ENCODE results near the gene SLC25A21.
"Not testable (repeated sequence)": the region's sequence is repeated elsewhere in the genome, so short reads cannot be mapped to it uniquely, and the experiment has no call there.

SLC25A21 gene

DNA sequence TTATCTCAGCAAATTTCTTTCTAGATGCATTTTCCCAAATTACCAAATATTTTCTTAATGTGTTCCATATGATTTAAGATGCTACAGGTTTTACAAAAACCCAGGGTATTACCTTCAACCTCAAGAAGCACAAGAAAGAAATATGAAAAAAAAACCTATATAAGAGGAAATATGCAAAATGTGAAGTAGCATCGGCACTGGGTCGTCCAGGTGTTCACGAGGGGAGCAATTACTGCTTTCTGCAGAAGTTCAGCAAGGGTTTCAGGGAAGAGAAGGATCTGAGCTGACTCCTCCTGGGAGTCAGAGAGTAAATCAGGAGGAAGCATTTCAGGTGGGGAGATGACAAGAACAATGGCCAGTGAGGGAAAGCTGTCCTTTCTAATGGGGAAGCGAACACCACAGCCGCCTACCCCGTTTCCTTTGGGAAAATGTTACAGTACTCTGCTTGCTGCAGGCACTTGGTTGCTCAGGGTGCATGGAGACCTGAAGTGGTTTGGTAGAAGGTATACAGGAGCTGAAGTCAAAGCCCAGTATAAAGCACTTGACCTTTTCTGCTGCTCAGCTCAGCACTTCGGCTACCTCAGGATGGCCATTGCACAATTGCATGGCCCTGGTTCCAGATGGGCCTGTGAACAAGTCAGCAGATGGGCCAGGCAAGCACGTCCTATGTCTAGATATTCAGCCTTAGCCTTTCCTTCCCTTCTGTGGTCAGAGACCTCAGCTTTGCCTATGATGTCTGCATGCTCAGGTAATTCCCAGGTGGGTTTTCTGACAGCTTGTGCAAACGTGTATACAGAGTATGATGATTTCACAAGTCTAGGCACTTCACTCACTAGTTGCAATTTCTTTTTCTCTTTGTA, 355.1 kb downstream of the SLC25A21 start:
- DNase-seq: no peak

DNA sequence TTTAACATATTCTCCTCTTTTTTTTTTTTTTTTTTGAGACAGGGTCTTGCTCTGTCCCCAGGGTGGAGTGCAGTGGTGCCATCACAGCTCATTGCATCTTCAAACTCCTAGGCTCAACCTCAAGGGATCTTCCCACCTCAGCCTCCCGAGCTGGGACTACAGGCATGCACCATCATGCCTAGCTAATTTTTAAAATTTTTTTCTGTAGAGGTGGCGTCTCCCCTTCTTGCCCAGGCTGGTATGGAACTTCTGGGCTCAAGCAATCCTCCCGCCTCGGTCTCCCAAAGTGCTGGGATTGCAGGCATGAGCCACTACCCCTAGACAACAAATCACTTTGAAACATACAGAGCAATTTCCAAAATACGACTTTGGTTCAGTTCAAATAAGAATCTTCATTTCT, 355.9 kb downstream of the SLC25A21 start:
- DNase-seq: no peak

DNA sequence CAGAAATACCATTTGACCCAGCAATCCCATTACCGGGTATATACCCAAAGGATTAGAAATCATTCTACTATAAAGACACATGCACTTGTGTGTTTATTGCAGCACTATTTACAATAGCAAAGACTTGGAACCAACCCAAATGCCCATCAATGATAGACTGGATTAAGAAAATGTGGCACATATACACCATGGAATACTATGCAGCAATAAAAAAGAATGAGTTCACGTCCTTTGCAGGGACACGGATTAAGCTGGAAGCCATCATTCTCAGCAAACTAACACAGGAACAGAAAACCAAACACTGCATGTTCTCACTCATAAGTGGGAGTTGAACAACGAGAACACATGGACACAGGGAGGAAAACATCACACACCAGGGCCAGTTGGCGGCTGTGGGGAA, 357.6 kb downstream of the SLC25A21 start:
- not testable (repeated sequence) for DNase-seq

DNA sequence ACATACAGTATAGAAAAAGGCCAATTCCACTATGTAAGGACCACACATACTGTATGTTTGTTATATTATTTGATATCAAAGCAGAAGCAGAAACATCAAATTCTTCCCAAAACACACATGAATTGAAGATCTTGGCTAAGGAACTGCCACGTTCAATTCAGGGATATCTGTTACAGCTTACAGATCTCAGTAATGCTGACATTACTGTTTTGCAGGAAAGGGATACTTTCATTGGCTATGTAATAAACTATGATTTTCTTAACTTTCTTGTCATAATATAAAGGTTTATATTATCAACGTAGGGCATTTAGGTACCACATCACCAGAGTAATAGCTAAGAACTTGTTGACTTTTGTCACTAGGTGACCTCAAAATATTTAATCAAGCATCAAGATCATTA, 362.2 kb downstream of the SLC25A21 start:
- DNase-seq: no peak

DNA sequence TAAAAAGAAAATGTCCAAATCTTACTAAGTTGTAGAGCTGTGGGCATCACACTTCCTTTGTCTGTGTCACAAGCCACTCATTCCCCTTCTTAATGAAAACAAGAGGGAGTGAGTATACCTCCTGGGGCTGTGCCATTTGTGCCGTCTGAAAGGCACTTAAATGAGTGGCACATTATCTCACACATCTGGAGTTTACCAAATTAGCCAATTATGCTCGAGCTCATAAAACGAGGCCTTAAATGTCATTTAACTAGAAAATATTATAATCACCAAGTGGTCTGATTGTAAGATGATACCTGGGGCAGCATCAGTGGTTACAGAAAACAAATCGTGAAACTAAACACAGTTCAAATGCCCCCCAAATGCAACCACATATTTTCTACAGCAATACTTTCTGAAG, 364.7 kb downstream of the SLC25A21 start:
- peak; percentile 88 for DNase-seq

GRCh38 chr14:36805131-36805559, 367.3 kb downstream of the SLC25A21 start:
- DNase-seq: no peak

GRCh38 chr14:36797634-36798033, 374.8 kb downstream of the SLC25A21 start:
- DNase-seq: no peak

GRCh38 chr14:36791402-36791801, 381.0 kb downstream of the SLC25A21 start:
- no peak for DNase-seq

GRCh38 chr14:36785511-36785910, 386.9 kb downstream of the SLC25A21 start:
- no peak for DNase-seq

DNA sequence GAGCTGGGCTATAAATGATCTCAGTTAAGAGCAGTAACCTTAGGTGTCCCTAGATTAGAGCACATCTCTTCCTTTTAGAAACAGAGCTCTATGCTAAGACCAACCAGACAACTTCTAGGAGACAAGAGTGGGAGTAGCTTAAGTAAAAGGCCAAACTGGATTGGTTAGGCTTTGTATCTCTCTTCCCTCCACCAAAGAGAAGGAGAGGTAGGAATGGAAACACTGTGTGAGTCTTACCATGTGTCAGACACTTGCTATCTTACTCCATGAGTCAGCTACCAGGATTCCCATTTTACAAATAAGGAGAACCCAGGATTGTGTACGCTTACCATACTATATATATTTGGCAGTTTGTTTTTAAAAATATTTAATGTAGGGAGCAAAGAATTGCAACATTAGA, 387.9 kb downstream of the SLC25A21 start:
- DNase-seq: no peak

DNA sequence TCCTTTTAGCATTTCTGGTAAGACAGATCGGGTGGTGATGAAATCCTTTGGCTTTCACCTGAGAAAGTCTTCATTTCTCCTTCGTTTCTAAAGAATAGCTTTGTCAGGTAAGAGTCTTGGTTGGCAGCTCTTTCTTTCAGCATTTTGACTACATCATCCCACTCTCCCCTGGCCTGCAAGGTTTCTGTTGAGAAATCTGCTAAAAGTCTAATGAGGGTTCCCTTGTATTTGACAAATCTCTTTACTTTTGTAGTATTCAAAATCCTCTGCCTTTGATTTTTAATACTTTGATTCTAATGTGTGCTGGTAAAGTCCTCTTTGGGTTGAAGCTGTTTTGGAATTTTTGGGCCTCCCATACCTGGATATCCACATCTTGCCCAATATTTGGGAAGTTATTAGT, 390.5 kb downstream of the SLC25A21 start:
- DNase-seq: no peak

DNA sequence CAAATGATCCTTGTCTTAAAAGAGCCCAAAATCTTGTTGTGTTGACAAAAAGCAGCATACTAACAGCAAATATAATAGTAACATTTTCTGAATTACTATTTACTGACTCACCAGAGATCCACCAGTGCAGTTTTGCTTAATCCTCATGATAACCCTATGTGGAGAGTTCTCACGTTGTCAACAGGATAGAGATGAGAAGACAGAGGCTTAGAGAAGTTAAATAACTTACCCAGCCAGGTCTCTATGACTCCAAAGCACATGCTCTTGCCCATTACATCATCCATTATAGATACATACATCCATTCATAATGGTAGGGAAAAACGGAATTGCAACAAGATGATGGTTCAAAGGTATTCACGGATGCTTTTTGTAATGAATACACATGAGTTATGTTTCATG, 398.8 kb downstream of the SLC25A21 start:
- DNase-seq: no peak

DNA sequence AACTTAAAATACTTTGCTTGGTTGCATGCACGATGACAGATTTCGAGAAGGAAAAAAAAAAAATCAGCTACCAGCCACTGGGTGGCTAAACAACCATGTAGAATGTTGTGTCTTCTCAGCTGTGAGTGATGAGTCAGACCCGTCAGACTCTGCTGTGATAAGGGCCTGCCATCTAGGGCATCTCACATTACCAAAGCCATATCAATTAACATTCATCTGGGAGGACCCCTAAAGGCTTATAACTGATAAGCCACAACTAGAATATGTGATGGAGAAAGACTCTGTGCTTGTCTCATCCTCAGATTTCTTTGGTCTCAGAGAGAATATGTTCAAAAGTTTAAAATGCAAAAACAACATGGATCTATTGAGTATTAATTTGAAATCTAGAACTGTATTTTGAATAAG, 399.3 kb downstream of the SLC25A21 start:
- DNase-seq: no peak

GRCh38 chr14:36771028-36771640, 401.3 kb downstream of the SLC25A21 start:
- no peak for DNase-seq

GRCh38 chr14:36768638-36769337, 403.6 kb downstream of the SLC25A21 start:
- DNase-seq: no peak

DNA sequence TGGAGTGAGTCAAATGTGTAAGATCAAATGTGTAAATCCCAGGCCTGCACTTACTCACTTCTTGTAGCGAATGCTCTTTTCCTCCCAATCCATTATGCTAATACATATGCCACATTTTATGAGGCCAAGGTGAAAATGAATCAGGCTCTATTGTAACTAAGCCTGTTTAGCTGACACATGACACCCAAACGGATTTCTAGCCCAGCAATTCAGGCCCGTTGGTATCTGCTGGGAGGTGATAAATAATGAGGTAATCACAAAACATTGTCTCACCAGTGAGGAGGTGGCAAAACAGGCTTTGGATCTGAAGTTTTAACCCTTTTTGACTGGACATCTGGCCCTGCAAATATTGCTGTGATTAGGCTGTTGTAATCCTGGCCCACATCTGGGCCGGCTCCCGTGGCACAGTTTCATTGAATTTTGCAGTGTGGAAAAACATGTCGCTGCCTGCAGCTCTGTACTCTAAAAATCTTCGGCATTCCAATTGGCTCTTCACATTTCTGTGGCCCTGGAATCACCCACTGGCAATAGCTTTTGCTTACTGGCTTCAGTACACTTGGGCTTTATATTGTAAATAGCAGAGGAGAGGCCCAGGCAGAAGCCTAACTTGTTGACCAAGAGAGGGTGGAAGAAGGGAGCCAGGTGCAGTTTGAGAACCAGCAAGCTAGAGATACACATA, 404.7 kb downstream of the SLC25A21 start:
- peak; percentile 84 for DNase-seq

DNA sequence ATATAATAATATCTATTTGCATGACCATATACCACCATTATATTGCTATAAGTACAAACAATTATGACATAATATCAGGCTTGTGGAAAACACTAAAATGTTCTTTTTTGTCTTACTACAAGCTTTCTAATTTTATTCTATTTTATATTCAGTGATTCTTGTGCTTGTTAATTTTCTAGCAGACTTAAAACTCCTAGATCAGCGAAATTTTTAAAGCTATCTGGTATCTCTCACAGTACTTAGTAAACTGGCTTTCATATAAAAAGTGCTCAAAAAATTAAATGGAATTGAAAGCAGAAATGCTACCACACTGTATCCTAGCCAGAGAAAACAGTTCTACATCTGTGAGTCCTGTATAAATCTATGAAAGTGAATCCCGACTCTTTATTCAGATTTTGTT, 405.4 kb downstream of the SLC25A21 start:
- DNase-seq: no peak

GRCh38 chr14:36757734-36758601, 414.4 kb downstream of the SLC25A21 start:
- no peak for DNase-seq

DNA sequence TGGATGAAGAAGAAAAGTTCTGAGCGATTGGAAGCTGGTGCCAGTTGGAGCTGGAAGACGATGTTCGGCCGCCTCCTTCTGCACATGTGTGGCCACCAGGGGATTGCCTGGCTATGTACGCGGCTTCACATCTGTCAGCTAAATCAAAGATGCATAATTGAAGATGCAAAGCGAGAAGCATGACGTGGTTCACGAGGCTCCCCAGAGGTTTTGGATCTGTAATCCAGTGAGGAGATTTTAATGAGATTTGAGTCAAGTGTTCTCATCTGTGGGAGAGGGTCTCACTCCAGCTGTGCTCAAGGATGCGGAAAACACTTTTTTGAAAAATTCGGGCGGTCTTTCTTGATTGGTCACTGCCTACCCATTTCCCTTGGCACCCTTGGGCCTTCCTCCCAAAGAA, 416.2 kb downstream of the SLC25A21 start:
- DNase-seq: peak; percentile 87

- peak; percentile 85 for DNase-seq
Observed at GRCh38 chr14:36755756-36756155, 416.6 kb downstream of the SLC25A21 start.

- no peak for DNase-seq
Observed at GRCh38 chr14:36751920-36752319, 420.5 kb downstream of the SLC25A21 start.

DNA sequence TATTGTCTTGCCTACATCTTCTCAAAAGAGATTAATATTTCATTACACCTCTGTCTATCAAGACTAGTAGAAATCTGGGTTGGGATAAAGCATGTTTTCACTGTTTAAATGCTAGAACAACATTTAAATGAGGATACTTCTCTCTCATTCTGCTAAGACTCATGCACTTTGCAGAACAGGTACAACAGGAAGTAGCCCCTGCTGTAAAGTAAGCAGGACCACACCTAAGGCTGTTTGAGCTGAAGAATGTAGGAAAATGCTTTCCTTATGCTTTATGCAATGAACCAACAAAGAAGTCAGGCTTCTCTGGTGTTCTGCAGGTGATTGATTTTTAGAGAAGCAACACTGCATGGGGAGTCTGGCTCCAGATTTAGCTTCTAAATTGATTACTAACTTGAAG, 421.3 kb downstream of the SLC25A21 start:
- no peak for DNase-seq

Data from NCI-H524 treated with DMSO at 0.1 percent for 48 hours (cell line).